SK-N-SH treated with all-trans-retinoic acid at 6 μM for 48 hours (cell line): ENCODE measurements around the gene THADA.

Experiments
- ARNTL ChIP-seq: fragments of 450-650 bp; formaldehyde crosslinking; IDR thresholded peaks from 2 replicates; pipeline ENCODE4 v1.5.0; 2020; ENCODE audit warnings: low read depth, mild to moderate bottlenecking, moderate library complexity, borderline replicate concordance
- POU6F1 ChIP-seq: fragments of 250-450 bp; sonication (Bioruptor Pico); IDR thresholded peaks from 2 replicates; pipeline ENCODE4 v1.8.0; 2021; ENCODE audit warnings: low read depth, mild to moderate bottlenecking, moderate library complexity, borderline replicate concordance
- PPARA ChIP-seq: fragments of 250-450 bp; sonication (Bioruptor Pico); IDR thresholded peaks from 2 replicates; pipeline ENCODE4 v1.5.0; 2020; ENCODE audit warnings: mild to moderate bottlenecking, borderline replicate concordance
- RARB ChIP-seq: fragments of 250-450 bp; sonication (Bioruptor Pico); IDR thresholded peaks from 2 replicates; pipeline ENCODE4 v1.8.0; 2021; ENCODE audit warnings: mild to moderate bottlenecking, moderate library complexity
- ZFP3 ChIP-seq: fragments of 250-450 bp; sonication (Bioruptor Pico); IDR thresholded peaks from 2 replicates; pipeline ENCODE4 v1.5.0; 2020; ENCODE audit warnings: mild to moderate bottlenecking, moderate library complexity
- ZNF565 ChIP-seq: fragments of 450-650 bp; formaldehyde crosslinking; conservative IDR thresholded peaks from 2 replicates; pipeline ENCODE4 v1.5.0; 2020; ENCODE audit warnings: low read depth, mild to moderate bottlenecking, moderate library complexity
- ZNF8 ChIP-seq: fragments of 450-650 bp; formaldehyde crosslinking; IDR thresholded peaks from 2 replicates; pipeline ENCODE4 v1.5.0; 2020; ENCODE audit warnings: mild to moderate bottlenecking, moderate library complexity

DNA sequence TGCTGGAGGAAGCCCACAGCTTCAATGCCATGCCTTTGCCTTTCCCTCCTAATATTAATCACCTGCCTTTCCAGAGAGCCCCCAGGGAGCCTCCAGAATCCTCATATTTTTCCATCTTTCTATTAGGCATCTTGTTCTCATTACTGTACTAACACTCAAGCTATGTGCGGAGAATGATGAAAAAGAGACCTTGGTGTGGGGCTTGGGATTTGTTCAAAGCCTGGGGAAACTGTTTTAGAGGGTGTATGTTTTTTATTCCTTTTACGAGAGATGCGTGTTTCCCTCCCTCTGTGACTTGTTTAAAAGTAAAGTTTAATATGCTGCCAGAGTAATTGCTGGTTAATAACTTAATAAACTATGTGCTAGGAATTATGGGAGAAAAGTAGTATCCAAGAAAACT lies 267.0 kb downstream of the THADA start:
- TF ChIP-seq ARNTL (CRISPR knock-in tag) (no peak), ZNF8 (CRISPR knock-in tag) (no peak), ZNF565 (CRISPR knock-in tag) (no peak), PPARA (no peak), ZFP3 (CRISPR knock-in tag) (no peak), POU6F1 (CRISPR knock-in tag) (no peak), RARB (no peak)
